Right lobe of liver (tissue), 6 donors: Measurements from ENCODE around the gene KLHL25. TPM values are rescaled to one million over a fixed set of nuclear protein-coding genes. Genes with fewer than 3 reads are reported as not detected.

Experiments
- ATAC-seq, 4 donors: fragments of 200-7000 bp; cut with Tn5 transposase; one replicate each; pipeline ENCODE4 v1.9.1; 2020; ENCODE audit warnings: mild to moderate bottlenecking in 4 of 4, moderate library complexity in 4 of 4
- DNase-seq, 3 donors: peaks; one replicate each; pipeline ENCODE4 v3.0.0-alpha.2; 2020
- H3K27ac ChIP-seq, 3 donors: fragments of 200-600 bp; one replicate each; pipeline ENCODE4 v1.8.0; 2022
- H3K27me3 ChIP-seq, 2 donors: fragments of 200-600 bp; one replicate each; pipeline ENCODE4 v1.8.0; 2022
- H3K36me3 ChIP-seq, 4 donors: fragments of 200-600 bp; sonication (generic) in 1 of 4; one replicate each; pipeline versions ENCODE4 v1.5.1 to v1.8.0; 2017 to 2022; ENCODE audit warnings: control low read depth in 1 of 4
- H3K4me1 ChIP-seq, 4 donors: fragments of 200-600 bp; sonication (generic) in 1 of 4; one replicate each; pipeline versions ENCODE4 v1.5.1 to v1.8.0; 2017 to 2022; ENCODE audit warnings: control low read depth in 1 of 4
- H3K4me3 ChIP-seq, 3 donors: fragments of 200-600 bp; one replicate each; pipeline ENCODE4 v1.8.0; 2022
- H3K9me3 ChIP-seq, 4 donors: fragments of 200-600 bp; sonication (generic) in 1 of 4; one replicate each; pipeline versions ENCODE4 v1.5.1 to v1.8.0; 2017 to 2022; ENCODE audit warnings: control low read depth in 1 of 4
- POLR2A ChIP-seq: fragments of 450-650 bp; IDR thresholded peaks from one replicate; pipeline ENCODE4 v1.6.1; 2017; ENCODE audit warnings: antibody characterized with exemption, mild to moderate bottlenecking
- WGBS: methylation state at CpG from one replicate; pipeline ENCODE4 v1.1.6; 2018; ENCODE audit warnings: low coverage, low lambda C conversion rate; ENCODE audit not compliant: insufficient coverage; ENCODE audit errors: missing lambda C conversion rate; 5-methylcytosine and 5-hydroxymethylcytosine counted together
- intact Hi-C, 2 donors: fragments of 100-400 bp; cut with DNase I; formaldehyde crosslinking; loops; one replicate each; pipeline versions ENCODE4 v1.11.2 to v1.14.1; 2022
- total RNA-seq, 6 experiments: library from RNA; depleted of rRNA in 2 of 6; stranded (reverse); fragments of >200 nt in 2 of 6; fragmentation: NEBNext Ultra II Directional in 3 of 6; extraction: Animal tissue kit (Norgen Biotek cat#: 25700) in 3 of 6; gene quantifications; one replicate each; pipeline versions ENCODE4 v1.1.0 to v1.2.4, GENCODE V29; 2016 to 2023
- TF ChIP-seq, protein P1 (sequence below), 4 donors: fragments of 200-600 bp in 3 of 4; fragments of 450-650 bp in 1 of 4; IDR thresholded peaks; one replicate each; pipeline versions ENCODE4 v1.5.1 to v1.8.0; 2016 to 2022; ENCODE audit warnings: antibody characterized with exemption in 4 of 4, mild to moderate bottlenecking in 2 of 4
- donor health status: DM: no; HTN: yes; CAD: no.
- donor health status: DM: no; HTN: no; CAD: no.
- donor health status: DM: no; HTN: no; CAD: no.
- donor health status: DM: no; HTN: yes; CAD: no.
- donor health status: DM: no; HTN: yes; CAD: no.

The KLHL25 gene
- total RNA-seq, 6 experiments from 2014 or later: 5.8 to 21.7 (median 13.4) TPM

DNA sequence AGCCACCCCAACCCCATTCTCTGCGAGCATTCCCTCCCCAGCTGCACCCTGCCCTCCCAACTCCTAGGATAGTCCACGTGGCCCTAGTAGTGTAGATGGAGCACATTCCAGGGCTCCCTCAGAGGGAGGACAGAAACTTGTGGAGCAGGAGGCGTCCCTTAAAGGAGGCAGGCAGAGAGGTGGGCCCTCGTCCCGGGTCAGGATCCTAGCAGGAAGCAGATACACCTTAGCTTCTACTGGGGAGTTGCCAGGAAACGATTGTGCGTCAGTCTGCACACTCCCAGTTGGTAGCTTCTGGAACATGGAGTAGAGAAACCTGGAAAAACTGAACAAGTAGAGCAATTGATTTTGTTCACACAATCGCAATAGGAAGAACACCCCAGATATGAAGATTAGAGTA is 43.9 kb upstream of the KLHL25 start:
- no peak overlapping the region for H3K27ac ChIP-seq
- 85% methylated on average over 8 of the region's 8 CpGs for WGBS
- intact Hi-C loops: loop anchor here (5.0 to 10.0 kb wide), 2 partner anchors 84 to 106 kb away; no protein-coding TSS in a partner anchor
- TF ChIP-seq, protein P1, sequence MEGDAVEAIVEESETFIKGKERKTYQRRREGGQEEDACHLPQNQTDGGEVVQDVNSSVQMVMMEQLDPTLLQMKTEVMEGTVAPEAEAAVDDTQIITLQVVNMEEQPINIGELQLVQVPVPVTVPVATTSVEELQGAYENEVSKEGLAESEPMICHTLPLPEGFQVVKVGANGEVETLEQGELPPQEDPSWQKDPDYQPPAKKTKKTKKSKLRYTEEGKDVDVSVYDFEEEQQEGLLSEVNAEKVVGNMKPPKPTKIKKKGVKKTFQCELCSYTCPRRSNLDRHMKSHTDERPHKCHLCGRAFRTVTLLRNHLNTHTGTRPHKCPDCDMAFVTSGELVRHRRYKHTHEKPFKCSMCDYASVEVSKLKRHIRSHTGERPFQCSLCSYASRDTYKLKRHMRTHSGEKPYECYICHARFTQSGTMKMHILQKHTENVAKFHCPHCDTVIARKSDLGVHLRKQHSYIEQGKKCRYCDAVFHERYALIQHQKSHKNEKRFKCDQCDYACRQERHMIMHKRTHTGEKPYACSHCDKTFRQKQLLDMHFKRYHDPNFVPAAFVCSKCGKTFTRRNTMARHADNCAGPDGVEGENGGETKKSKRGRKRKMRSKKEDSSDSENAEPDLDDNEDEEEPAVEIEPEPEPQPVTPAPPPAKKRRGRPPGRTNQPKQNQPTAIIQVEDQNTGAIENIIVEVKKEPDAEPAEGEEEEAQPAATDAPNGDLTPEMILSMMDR (IDR thresholded peaks at IDR 0.05): no peak
- no peak for TF ChIP-seq POLR2A
- H3K36me3 ChIP-seq: no peaks in the 10 kb centered on the region
- peaks cover 0 to 7% (median 0%) of the 10 kb centered on the region in 4 donors for H3K4me1 ChIP-seq
- no peaks in the 10 kb centered on the region for H3K9me3 ChIP-seq
- no peak overlapping the region for H3K4me3 ChIP-seq
- ATAC-seq (no peak), DNase-seq (no peak)
- H3K27me3 ChIP-seq: no peaks in the 10 kb centered on the region

DNA sequence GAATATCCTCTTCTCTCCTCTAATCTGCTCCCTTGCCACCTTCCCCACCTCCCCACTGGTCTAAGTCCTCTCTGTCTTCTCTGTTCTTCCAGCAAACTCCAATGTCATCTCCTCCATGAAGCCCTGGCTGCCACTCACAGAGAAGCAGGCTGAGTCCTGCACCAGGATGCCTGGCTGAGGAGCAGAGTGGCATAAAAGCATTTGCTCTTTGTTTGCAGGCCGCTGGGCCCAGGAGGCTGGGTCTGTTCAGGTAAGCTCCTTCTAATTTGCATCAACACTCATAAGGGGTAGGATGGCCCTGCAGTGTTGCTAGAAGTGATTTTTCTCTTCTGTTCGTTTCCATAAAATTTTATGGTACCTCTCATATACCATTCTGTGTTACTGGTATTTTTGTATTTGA is 43.2 kb upstream of the KLHL25 start:
- no peak for DNase-seq
- ATAC-seq: no peak
- no peak overlapping the region for H3K4me3 ChIP-seq
- H3K27me3 ChIP-seq: no peaks in the 10 kb centered on the region
- no peak overlapping the region for H3K27ac ChIP-seq
- intact Hi-C loops: loop anchor here (5.0 to 10.0 kb wide), 2 partner anchors 83 to 106 kb away; no protein-coding TSS in a partner anchor
- H3K9me3 ChIP-seq: no peaks in the 10 kb centered on the region
- H3K4me1 ChIP-seq: peaks cover 0 to 7% (median 0%) of the 10 kb centered on the region in 4 donors
- 77% methylated on average over 2 of the region's 2 CpGs for WGBS
- no peaks in the 10 kb centered on the region for H3K36me3 ChIP-seq
- TF ChIP-seq POLR2A: no peak
- TF ChIP-seq, protein P1 (IDR thresholded peaks at IDR 0.05): no peak

GRCh38 chr15:85837011-85837433 is 42.3 kb upstream of the KLHL25 start:
- ATAC-seq: peak in 2 of 4 donors; percentile 52 to 78
- H3K4me3 ChIP-seq: no peak overlapping the region
- intact Hi-C loops: loop anchor here (5.0 to 10.0 kb wide), 2 partner anchors 82 to 105 kb away; no protein-coding TSS in a partner anchor
- H3K36me3 ChIP-seq: no peaks in the 10 kb centered on the region
- no peaks in the 10 kb centered on the region for H3K9me3 ChIP-seq
- peak overlapping the region in 1 of 3 donors; percentile 31 for H3K27ac ChIP-seq
- DNase-seq: peak in 1 of 3 donors; percentile 48
- WGBS: 26% methylated on average over 5 of the region's 6 CpGs
- H3K27me3 ChIP-seq: no peaks in the 10 kb centered on the region
- H3K4me1 ChIP-seq: peaks cover 0 to 7% (median 0%) of the 10 kb centered on the region in 4 donors
- peak; percentile 23 for TF ChIP-seq POLR2A
- TF ChIP-seq, protein P1 (IDR thresholded peaks at IDR 0.05): no peak

- H3K4me1 ChIP-seq: no peaks in the 10 kb centered on the region
- no peaks in the 10 kb centered on the region for H3K9me3 ChIP-seq
- WGBS: 72% methylated on average over 2 of the region's 3 CpGs
- no peaks in the 10 kb centered on the region for H3K36me3 ChIP-seq
- H3K27ac ChIP-seq: no peak overlapping the region
- H3K27me3 ChIP-seq: no peaks in the 10 kb centered on the region
- ATAC-seq (no peak), DNase-seq (no peak)
- TF ChIP-seq, protein P1 (IDR thresholded peaks at IDR 0.05): no peak
- TF ChIP-seq POLR2A: no peak
- intact Hi-C loops: loop anchor here (5.0 to 10.0 kb wide), 2 partner anchors 80 to 102 kb away; no protein-coding TSS in a partner anchor
- H3K4me3 ChIP-seq: no peak overlapping the region
These were observed 39.9 kb upstream of the KLHL25 start for GRCh38 chr15:85834651-85835050.
